Activated T-cell treated with anti-CD3 and anti-CD28 coated beads, Interleukin-2, amount 50 U/mL, for 72 hours (primary cell): ENCODE measurements around the gene PFDN2. TPM values are rescaled to one million over a fixed set of nuclear protein-coding genes. Genes with fewer than 3 reads are reported as not detected.

Experiments
- ATAC-seq, 2 donors: fragments of 150-1000 bp; cut with Tn5 transposase; replicated peaks in 1 of 2; 2 replicates each; pipeline ENCODE4 v1.10.0; 2021; ENCODE audit warnings: moderate library complexity in 2 of 2, mild to moderate bottlenecking in 1 of 2
- DNase-seq, 2 donors: peaks; one replicate each; pipeline ENCODE4 v3.0.0; 2021 to 2022; ENCODE audit warnings: mixed read lengths in 1 of 2
- H3K27ac Mint-ChIP-seq: one replicate; pipeline ENCODE4 v1.8.0; 2022; ENCODE audit warnings: mild to moderate bottlenecking, moderate library complexity, mixed read lengths
- H3K27me3 Mint-ChIP-seq: one replicate; pipeline ENCODE4 v1.8.0; 2022; ENCODE audit warnings: low read depth, mixed read lengths
- H3K36me3 Mint-ChIP-seq, 2 donors: one replicate each; pipeline ENCODE4 v1.8.0; 2022; ENCODE audit warnings: mixed read lengths in 2 of 2, mild to moderate bottlenecking in 1 of 2; ENCODE audit not compliant: insufficient read depth in 2 of 2
- H3K4me1 Mint-ChIP-seq: one replicate; pipeline ENCODE4 v1.8.0; 2022; ENCODE audit warnings: low read depth, mixed read lengths
- H3K4me3 Mint-ChIP-seq, 2 donors: one replicate each; pipeline ENCODE4 v1.8.0; 2022; ENCODE audit warnings: mild to moderate bottlenecking in 2 of 2, mixed read lengths in 2 of 2, moderate library complexity in 2 of 2
- H3K9me3 Mint-ChIP-seq, 2 donors: one replicate each; pipeline ENCODE4 v1.8.0; 2022; ENCODE audit warnings: mixed read lengths in 2 of 2
- total RNA-seq, 2 donors: library from RNA; stranded (reverse); gene quantifications; one replicate each; pipeline ENCODE4 v1.2.3, GENCODE V29; 2022

Gene PFDN2
- total RNA-seq, 2 donors from 2014 or later: 117 to 122 TPM

GRCh38 chr1:161106431-161106830 is 11.4 kb downstream of the PFDN2 start:
- Mint-ChIP-seq H3K4me3 (no peak overlapping the region), H3K27me3 (no peaks in the 10 kb centered on the region), H3K9me3 (no peaks in the 10 kb centered on the region), H3K27ac (peak overlapping the region; percentile 32), H3K4me1 (peaks cover 38% of the 10 kb centered on the region), H3K36me3 (peaks cover 9 to 18% of the 10 kb centered on the region in 2 donors)
- DNase-seq (no peak), ATAC-seq (no peak)

- H3K4me1 Mint-ChIP-seq: peaks cover 41% of the 10 kb centered on the region
- no peak for ATAC-seq
- no peaks in the 10 kb centered on the region for H3K27me3 Mint-ChIP-seq
- no peak overlapping the region for H3K27ac Mint-ChIP-seq
- DNase-seq: no peak
- no peaks in the 10 kb centered on the region for H3K9me3 Mint-ChIP-seq
- peaks cover 5 to 7% of the 10 kb centered on the region in 2 donors for H3K36me3 Mint-ChIP-seq
- no peak overlapping the region for H3K4me3 Mint-ChIP-seq
Measured at GRCh38 chr1:161100556-161100955, 17.3 kb downstream of the PFDN2 start.

- ATAC-seq (no peak), DNase-seq (no peak)
- peaks cover 36% of the 10 kb centered on the region for H3K4me1 Mint-ChIP-seq
- peak overlapping the region; percentile 90 to 91 for H3K4me3 Mint-ChIP-seq
- no peak overlapping the region for H3K27ac Mint-ChIP-seq
- H3K27me3 Mint-ChIP-seq: no peaks in the 10 kb centered on the region
- peaks cover 5 to 7% of the 10 kb centered on the region in 2 donors for H3K36me3 Mint-ChIP-seq
- H3K9me3 Mint-ChIP-seq: no peaks in the 10 kb centered on the region
Measured at GRCh38 chr1:161099090-161099802, 18.6 kb downstream of the PFDN2 start.

- no peaks in the 10 kb centered on the region for H3K27me3 Mint-ChIP-seq
- H3K4me3 Mint-ChIP-seq: peak within 1 kb of the TSS; percentile 90 to 91
- peak within 1 kb of the TSS; percentile 97 for H3K27ac Mint-ChIP-seq
- H3K4me1 Mint-ChIP-seq: peaks cover 40% of the 10 kb centered on the region
- H3K9me3 Mint-ChIP-seq: no peaks in the 10 kb centered on the region
- ATAC-seq (peak; percentile 86 to 87), DNase-seq (peak; percentile 85 to 87)
- peaks cover 5 to 7% of the 10 kb centered on the region in 2 donors for H3K36me3 Mint-ChIP-seq
Measured at GRCh38 chr1:161098210-161099068, 19.4 kb downstream of the PFDN2 start, which contains the start of gene KLHDC9. Gene KLHDC9, plus strand, starts transcription at chr1:161098361. Its CDS starts 175 bp downstream, at chr1:161098536.

- Mint-ChIP-seq H3K4me1 (peaks cover 59% of the 10 kb centered on the region), H3K27me3 (no peaks in the 10 kb centered on the region), H3K27ac (no peak overlapping the region), H3K9me3 (no peaks in the 10 kb centered on the region), H3K36me3 (peaks cover 2 to 4% of the 10 kb centered on the region in 2 donors), H3K4me3 (no peak overlapping the region)
- ATAC-seq: no peak
- DNase-seq: no peak
Measured at GRCh38 chr1:161096530-161096929, 21.3 kb downstream of the PFDN2 start.

- H3K9me3 Mint-ChIP-seq: no peaks in the 10 kb centered on the region
- no peak overlapping the region for H3K4me3 Mint-ChIP-seq
- no peak overlapping the region for H3K27ac Mint-ChIP-seq
- ATAC-seq: no peak
- H3K36me3 Mint-ChIP-seq: peaks cover 0 to 2% of the 10 kb centered on the region in 2 donors
- H3K4me1 Mint-ChIP-seq: peaks cover 64% of the 10 kb centered on the region
- no peak for DNase-seq
- H3K27me3 Mint-ChIP-seq: no peaks in the 10 kb centered on the region
Measured at GRCh38 chr1:161096015-161096414, 21.8 kb downstream of the PFDN2 start.

GRCh38 chr1:161095230-161095629 is 22.6 kb downstream of the PFDN2 start:
- DNase-seq (no peak), ATAC-seq (no peak)
- H3K9me3 Mint-ChIP-seq: no peaks in the 10 kb centered on the region
- H3K27me3 Mint-ChIP-seq: no peaks in the 10 kb centered on the region
- H3K4me1 Mint-ChIP-seq: peaks cover 72% of the 10 kb centered on the region
- H3K4me3 Mint-ChIP-seq: no peak overlapping the region
- H3K27ac Mint-ChIP-seq: peak overlapping the region; percentile 29
- peaks cover 0 to 2% of the 10 kb centered on the region in 2 donors for H3K36me3 Mint-ChIP-seq

- Mint-ChIP-seq H3K27ac (no peak overlapping the region), H3K4me1 (peaks cover 79% of the 10 kb centered on the region), H3K9me3 (no peaks in the 10 kb centered on the region), H3K27me3 (no peaks in the 10 kb centered on the region), H3K4me3 (no peak overlapping the region), H3K36me3 (peaks cover 0 to 2% of the 10 kb centered on the region in 2 donors)
- ATAC-seq (no peak), DNase-seq (no peak)
Measured at GRCh38 chr1:161094481-161094880, 23.4 kb downstream of the PFDN2 start.

GRCh38 chr1:161092621-161093028 is 25.2 kb downstream of the PFDN2 start:
- ATAC-seq (peak; percentile 91), DNase-seq (peak; percentile 40 to 69)
- Mint-ChIP-seq H3K9me3 (no peaks in the 10 kb centered on the region), H3K27ac (no peak overlapping the region), H3K4me1 (peaks cover 78% of the 10 kb centered on the region), H3K27me3 (no peaks in the 10 kb centered on the region), H3K4me3 (peak overlapping the region; percentile 31 to 54), H3K36me3 (peaks cover 0 to 1% of the 10 kb centered on the region in 2 donors)

GRCh38 chr1:161091796-161092507 is 25.9 kb downstream of the PFDN2 start:
- no peaks in the 10 kb centered on the region for H3K9me3 Mint-ChIP-seq
- no peaks in the 10 kb centered on the region for H3K36me3 Mint-ChIP-seq
- H3K27ac Mint-ChIP-seq: no peak overlapping the region
- DNase-seq (no peak), ATAC-seq (peak in 1 of 2 donors; percentile 1)
- peaks cover 75% of the 10 kb centered on the region for H3K4me1 Mint-ChIP-seq
- H3K27me3 Mint-ChIP-seq: no peaks in the 10 kb centered on the region
- H3K4me3 Mint-ChIP-seq: no peak overlapping the region

- ATAC-seq: no peak
- H3K4me3 Mint-ChIP-seq: no peak overlapping the region
- no peak for DNase-seq
- peaks cover 67% of the 10 kb centered on the region for H3K4me1 Mint-ChIP-seq
- H3K36me3 Mint-ChIP-seq: no peaks in the 10 kb centered on the region
- no peaks in the 10 kb centered on the region for H3K27me3 Mint-ChIP-seq
- no peaks in the 10 kb centered on the region for H3K9me3 Mint-ChIP-seq
- H3K27ac Mint-ChIP-seq: no peak overlapping the region
Measured at GRCh38 chr1:161091093-161091492, 26.7 kb downstream of the PFDN2 start.

- Mint-ChIP-seq H3K36me3 (no peaks in the 10 kb centered on the region), H3K4me3 (no peak overlapping the region), H3K4me1 (peaks cover 65% of the 10 kb centered on the region), H3K27ac (no peak overlapping the region), H3K9me3 (no peaks in the 10 kb centered on the region), H3K27me3 (no peaks in the 10 kb centered on the region)
- peak in 1 of 2 donors; percentile 41 for ATAC-seq
- no peak for DNase-seq
Measured at GRCh38 chr1:161090617-161091016, 27.2 kb downstream of the PFDN2 start.

- no peak overlapping the region for H3K4me3 Mint-ChIP-seq
- H3K4me1 Mint-ChIP-seq: peaks cover 64% of the 10 kb centered on the region
- H3K27me3 Mint-ChIP-seq: no peaks in the 10 kb centered on the region
- H3K9me3 Mint-ChIP-seq: no peaks in the 10 kb centered on the region
- no peak for ATAC-seq
- H3K27ac Mint-ChIP-seq: no peak overlapping the region
- no peak for DNase-seq
- H3K36me3 Mint-ChIP-seq: no peaks in the 10 kb centered on the region
Measured at GRCh38 chr1:161089938-161090337, 27.9 kb downstream of the PFDN2 start.
